ENCODE data around the gene CD320. TPM values are rescaled to one million over a fixed set of nuclear protein-coding genes. Genes with fewer than 3 reads are reported as not detected.

The CD320 gene
- total RNA-seq, 2 donors from 2014 or later = 45.2 to 110 TPM

GRCh38 chr19:8261347-8261746 lies 46.8 kb downstream of the CD320 start:
- Mint-ChIP-seq H3K36me3 (no peaks in the 10 kb centered on the region), H3K4me1 (ENCODE audit: low read depth in 2 of 2) (peaks cover 0 to 12% of the 10 kb centered on the region in 2 donors), H3K27me3 (no peaks in the 10 kb centered on the region), H3K4me3 (no peak overlapping the region), H3K27ac (no peak overlapping the region), H3K9me3 (no peaks in the 10 kb centered on the region)
- ATAC-seq = no peak
- DNase-seq (ENCODE audit: low spot score) = no peak

DNA sequence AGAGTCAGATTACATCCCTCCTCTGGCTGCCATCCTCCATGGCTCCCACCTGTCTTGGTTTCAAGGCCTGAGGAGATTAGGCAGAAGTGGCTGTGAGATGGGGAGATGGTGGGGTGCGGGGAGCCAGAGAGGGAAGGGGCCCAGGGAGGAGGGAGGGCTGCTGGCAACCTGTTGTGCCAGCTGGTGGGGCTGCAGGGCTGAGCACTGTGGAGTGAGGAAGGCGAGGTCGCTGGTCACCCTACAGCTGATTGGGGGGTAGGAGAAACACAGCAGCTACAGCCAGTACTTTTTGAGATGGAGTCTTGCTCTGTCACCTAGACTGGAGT lies 48.3 kb downstream of the CD320 start:
- DNase-seq (ENCODE audit: low spot score) = no peak

GRCh38 chr19:8259142-8259921 lies 48.8 kb downstream of the CD320 start:
- Mint-ChIP-seq H3K4me1 (ENCODE audit: low read depth in 2 of 2) (peaks cover 0 to 15% of the 10 kb centered on the region in 2 donors), H3K9me3 (no peaks in the 10 kb centered on the region), H3K27ac (peak overlapping the region in 1 of 2 donors; percentile 57), H3K4me3 (no peak overlapping the region), H3K27me3 (no peaks in the 10 kb centered on the region), H3K36me3 (no peaks in the 10 kb centered on the region)
- ATAC-seq (no peak), DNase-seq (ENCODE audit: low spot score) (no peak)

More for the DNA sequence above, 48.3 kb downstream of the CD320 start:
- no peaks in the 10 kb centered on the region for H3K9me3 Mint-ChIP-seq
- no peak for ATAC-seq
- no peaks in the 10 kb centered on the region for H3K36me3 Mint-ChIP-seq
- no peak overlapping the region for H3K4me3 Mint-ChIP-seq
- H3K27ac Mint-ChIP-seq = peak overlapping the region in 1 of 2 donors; percentile 57
- no peaks in the 10 kb centered on the region for H3K27me3 Mint-ChIP-seq
- H3K4me1 Mint-ChIP-seq (ENCODE audit: low read depth in 2 of 2) = peaks cover 0 to 15% of the 10 kb centered on the region in 2 donors

- no peaks in the 10 kb centered on the region for H3K27me3 Mint-ChIP-seq
- H3K4me1 Mint-ChIP-seq (ENCODE audit: low read depth in 2 of 2) = peaks cover 5 to 18% of the 10 kb centered on the region in 2 donors
- no peaks in the 10 kb centered on the region for H3K36me3 Mint-ChIP-seq
- H3K4me3 Mint-ChIP-seq = no peak overlapping the region
- H3K27ac Mint-ChIP-seq = no peak overlapping the region
- ATAC-seq = no peak
- no peak for DNase-seq (ENCODE audit: low spot score)
- H3K9me3 Mint-ChIP-seq = no peaks in the 10 kb centered on the region
Measured at GRCh38 chr19:8257052-8257443, 51.1 kb downstream of the CD320 start.

DNA sequence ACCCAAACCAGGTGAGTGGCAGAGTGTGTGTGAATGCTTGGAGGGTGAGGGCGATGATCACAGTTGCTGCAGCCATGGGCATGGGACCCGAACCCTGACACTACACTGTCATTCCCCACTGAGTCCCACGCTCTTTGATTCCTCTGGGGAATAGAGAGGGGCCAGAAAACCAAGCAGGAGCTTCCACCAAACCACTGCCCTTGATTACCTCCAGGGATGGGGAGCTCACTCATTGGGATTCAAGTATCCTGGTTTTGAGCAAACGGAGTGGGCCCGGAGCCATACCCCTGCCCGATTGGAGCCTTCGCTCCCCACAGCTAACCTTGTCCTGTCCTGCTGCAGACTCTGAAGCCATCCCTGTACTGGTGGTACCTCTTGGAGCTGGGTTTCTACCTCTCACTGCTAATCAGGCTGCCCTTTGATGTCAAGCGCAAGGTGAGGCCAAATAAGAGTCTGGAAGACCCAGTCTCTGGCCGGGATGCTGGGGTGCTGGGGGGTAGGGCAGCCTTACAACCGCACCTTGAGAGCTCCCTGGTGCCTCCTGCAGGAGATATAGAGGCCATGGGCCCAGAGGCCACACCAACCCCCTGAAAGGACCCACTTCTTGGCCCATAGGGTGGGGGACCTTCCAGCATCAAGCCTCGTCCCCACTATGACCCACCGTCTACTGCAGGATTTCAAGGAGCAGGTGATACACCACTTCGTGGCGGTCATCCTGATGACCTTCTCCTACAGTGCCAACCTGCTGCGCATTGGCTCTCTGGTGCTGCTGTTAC lies 51.7 kb downstream of the CD320 start:
- no peaks in the 10 kb centered on the region for H3K27me3 Mint-ChIP-seq
- H3K4me1 Mint-ChIP-seq (ENCODE audit: low read depth in 2 of 2) = peaks cover 5 to 18% of the 10 kb centered on the region in 2 donors
- no peak overlapping the region for H3K27ac Mint-ChIP-seq
- H3K9me3 Mint-ChIP-seq = no peaks in the 10 kb centered on the region
- ATAC-seq (no peak), DNase-seq (ENCODE audit: low spot score) (no peak)
- no peak overlapping the region for H3K4me3 Mint-ChIP-seq
- no peaks in the 10 kb centered on the region for H3K36me3 Mint-ChIP-seq

DNA sequence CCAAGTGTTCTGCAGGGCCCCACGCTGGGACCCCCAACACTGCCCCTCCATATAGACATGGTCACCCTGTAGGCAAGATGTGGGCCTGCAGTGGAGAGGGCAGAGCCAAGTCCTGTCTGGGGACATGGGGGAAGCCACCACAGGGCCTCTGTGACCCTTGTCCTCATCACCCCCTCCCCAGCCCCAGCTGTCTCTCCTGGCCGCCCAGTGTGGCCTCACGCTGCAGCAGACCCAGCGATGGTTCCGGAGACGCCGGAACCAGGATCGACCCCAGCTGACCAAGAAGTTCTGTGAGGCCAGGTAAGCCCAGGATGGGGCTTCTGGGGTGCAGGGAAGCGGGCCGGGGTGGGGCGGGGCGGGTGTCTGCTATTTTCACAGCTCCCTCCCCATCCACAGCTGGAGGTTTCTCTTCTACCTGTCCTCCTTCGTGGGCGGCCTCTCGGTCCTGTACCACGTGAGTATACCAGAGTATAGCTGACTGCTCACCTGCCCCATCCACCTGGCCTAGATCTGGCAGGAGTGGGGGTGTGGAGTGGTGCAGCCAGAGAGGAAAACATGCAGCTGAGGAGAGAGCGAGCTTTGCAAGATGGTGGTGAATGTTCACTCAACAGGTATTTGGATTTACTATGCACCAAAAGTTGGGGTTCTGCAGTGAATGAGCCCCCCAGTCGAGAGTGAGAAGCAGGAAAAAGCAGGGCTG lies 52.6 kb downstream of the CD320 start:
- H3K36me3 Mint-ChIP-seq = no peaks in the 10 kb centered on the region
- no peak for ATAC-seq
- H3K4me3 Mint-ChIP-seq = no peak overlapping the region
- no peak overlapping the region for H3K27ac Mint-ChIP-seq
- no peak for DNase-seq (ENCODE audit: low spot score)
- peaks cover 5 to 18% of the 10 kb centered on the region in 2 donors for H3K4me1 Mint-ChIP-seq (ENCODE audit: low read depth in 2 of 2)
- no peaks in the 10 kb centered on the region for H3K27me3 Mint-ChIP-seq
- no peaks in the 10 kb centered on the region for H3K9me3 Mint-ChIP-seq

GRCh38 chr19:8254286-8255001 lies 53.7 kb downstream of the CD320 start:
- Mint-ChIP-seq H3K27me3 (no peaks in the 10 kb centered on the region), H3K36me3 (no peaks in the 10 kb centered on the region), H3K4me1 (ENCODE audit: low read depth in 2 of 2) (peaks cover 5 to 14% of the 10 kb centered on the region in 2 donors), H3K9me3 (no peaks in the 10 kb centered on the region), H3K27ac (no peak overlapping the region), H3K4me3 (no peak overlapping the region)
- no peak for ATAC-seq
- DNase-seq (ENCODE audit: low spot score) = no peak

GRCh38 chr19:8253678-8254077 lies 54.5 kb downstream of the CD320 start:
- H3K27me3 Mint-ChIP-seq = no peaks in the 10 kb centered on the region
- H3K4me1 Mint-ChIP-seq (ENCODE audit: low read depth in 2 of 2) = peaks cover 10 to 16% of the 10 kb centered on the region in 2 donors
- H3K36me3 Mint-ChIP-seq = peaks cover under 1% of the 10 kb centered on the region

DNA sequence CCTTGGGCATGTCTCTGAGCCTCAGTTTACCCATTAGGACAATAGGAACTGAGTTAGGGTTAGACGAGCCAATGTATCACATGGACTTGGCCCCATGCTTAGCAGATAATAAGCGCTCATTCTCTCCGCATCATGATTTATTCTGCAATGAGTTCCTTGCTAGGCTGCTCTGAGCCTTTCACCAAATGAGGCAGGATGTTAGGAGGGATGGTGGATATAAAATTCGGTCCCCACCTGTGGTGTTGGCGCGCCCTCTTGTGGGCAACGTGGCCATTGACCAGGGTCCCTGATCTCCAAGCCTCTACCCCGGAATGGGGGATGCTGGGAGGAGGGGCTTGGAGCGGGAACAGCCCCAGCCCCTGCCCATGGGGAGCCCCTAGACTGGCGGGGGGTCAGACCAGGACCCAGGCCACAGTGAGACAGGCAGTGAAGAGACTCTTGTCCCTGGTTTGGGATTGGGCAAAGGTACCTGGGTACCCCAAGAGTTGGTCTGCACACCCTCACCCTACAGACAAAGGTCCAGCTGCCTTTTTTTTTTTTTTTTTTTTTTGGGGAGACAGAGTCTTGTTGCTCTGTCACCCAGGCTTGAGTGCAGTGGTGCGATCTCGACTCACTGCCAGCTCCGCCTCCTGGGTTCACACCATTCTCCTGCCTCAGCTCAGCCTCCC lies 55.1 kb downstream of the CD320 start:
- Mint-ChIP-seq H3K27me3 (no peaks in the 10 kb centered on the region), H3K36me3 (peaks cover 6% of the 10 kb centered on the region), H3K4me3 (no peak overlapping the region), H3K27ac (peak overlapping the region in 1 of 2 donors; percentile 59), H3K9me3 (no peaks in the 10 kb centered on the region), H3K4me1 (ENCODE audit: low read depth in 2 of 2) (peaks cover 16 to 20% of the 10 kb centered on the region in 2 donors)
- ATAC-seq (peak; percentile 80 to 87), DNase-seq (ENCODE audit: low spot score) (peak; percentile 83)

More at GRCh38 chr19:8253678-8254077, 54.5 kb downstream of the CD320 start:
- H3K9me3 Mint-ChIP-seq = no peaks in the 10 kb centered on the region
- H3K27ac Mint-ChIP-seq = peak overlapping the region in 1 of 2 donors; percentile 48
- no peak overlapping the region for H3K4me3 Mint-ChIP-seq
- ATAC-seq = no peak
- no peak for DNase-seq (ENCODE audit: low spot score)

Other genes starting within 250 kb of the CD320 start
- not detected for gene FBN3, start 158.8 kb downstream of the CD320 start, total RNA-seq
- 10 to 100 TPM; 36.8 to 55.8 TPM for gene CERS4, start 99.0 kb downstream of the CD320 start, total RNA-seq
- 10 to 100 TPM; 31.2 to 42.2 TPM for gene NDUFA7, start 13.0 kb upstream of the CD320 start, total RNA-seq
- gene RPS28, start 13.1 kb upstream of the CD320 start, total RNA-seq = 1,000 to 10,000 TPM; 1,268 to 1,635 TPM
- gene KANK3, start 34.9 kb upstream of the CD320 start, total RNA-seq = 1 to 10 TPM; 1.5 to 4.4 TPM
- 1 to 10 TPM in 1 of 2 donors, not detected in 1; 1.8 TPM for gene ANGPTL4, start 55.8 kb upstream of the CD320 start, total RNA-seq
- gene RAB11B, start 82.0 kb upstream of the CD320 start, total RNA-seq = 100 to 1,000 TPM; 102 to 105 TPM
- 10 to 100 TPM; 13.7 to 17.0 TPM for gene MARCHF2, start 104.9 kb upstream of the CD320 start, total RNA-seq
- gene HNRNPM, start 136.6 kb upstream of the CD320 start, total RNA-seq = 100 to 1,000 TPM; 259 to 373 TPM
- gene PRAM1, start 194.3 kb upstream of the CD320 start, total RNA-seq = 1 to 10 TPM; 1.5 to 2.0 TPM
- 10 to 100 TPM; 15.5 to 16.8 TPM for gene ZNF414, start 205.8 kb upstream of the CD320 start, total RNA-seq

Measured in natural killer cell treated with Interleukin-12 subunit alpha and Interleukin-12 subunit beta and Interleukin-15 and Interleukin-18, amount 100 ng/mL, for 72 hours (primary cell).